GM12878 (cell line): ENCODE measurements around the gene GALT.

Experiments used
- CBFB ChIP-seq: IDR thresholded peaks from 2 replicates; pipeline ENCODE4 v1.6.1; 2016; ENCODE audit warnings: antibody characterized with exemption, low read depth
- CTCF ChIP-seq, 3 experiments: IDR thresholded peaks in 2 of 3; conservative IDR thresholded peaks in 1 of 3; 2 replicates each; pipeline ENCODE4 v1.5.1; 2011; ENCODE audit warnings: low read depth in 3 of 3, low read length in 3 of 3, mild to moderate bottlenecking in 3 of 3, control low read depth in 2 of 3, moderate library complexity in 2 of 3, inconsistent platforms in 1 of 3, mixed read lengths in 1 of 3; ENCODE audit not compliant: control insufficient read depth in 2 of 3, insufficient read depth in 1 of 3; ENCODE audit errors: extremely low read depth in 1 of 3
- HDAC2 ChIP-seq: fragments of 200-600 bp; sonication (generic); IDR thresholded peaks from 2 replicates; pipeline ENCODE4 v1.6.1; 2017
- MXI1 ChIP-seq: fragments of 150-350 bp; IDR thresholded peaks from 2 replicates; pipeline ENCODE4 v1.6.1; 2011; ENCODE audit warnings: low read depth, mild to moderate bottlenecking, inconsistent platforms, low read length, improper control_type of control experiment
- NFYB ChIP-seq: IDR thresholded peaks from 2 replicates; pipeline ENCODE4 v1.6.1; 2011; ENCODE audit warnings: low read depth, mild to moderate bottlenecking, low read length, improper control_type of control experiment, moderate library complexity; ENCODE audit not compliant: insufficient read depth
- NRF1 ChIP-seq: conservative IDR thresholded peaks from 2 replicates; pipeline ENCODE4 v1.6.1; 2011; ENCODE audit warnings: mild to moderate bottlenecking, low read depth, low read length, improper control_type of control experiment
- POLR2A ChIP-seq: IDR thresholded peaks from 2 replicates; pipeline ENCODE4 v1.6.1; 2011; ENCODE audit warnings: low read depth, mild to moderate bottlenecking, low read length
- RAD21 ChIP-seq: IDR thresholded peaks from 2 replicates; pipeline ENCODE4 v1.6.1; 2011; ENCODE audit warnings: mild to moderate bottlenecking, low read depth, low read length, moderate library complexity; ENCODE audit not compliant: insufficient read depth
- RFX5 ChIP-seq: IDR thresholded peaks from 2 replicates; pipeline ENCODE4 v1.6.1; 2011; ENCODE audit warnings: low read depth, low read length, improper control_type of control experiment
- RUNX3 ChIP-seq: IDR thresholded peaks from 2 replicates; pipeline ENCODE4 v1.6.1; 2012; ENCODE audit warnings: low read length, inconsistent platforms
- TAF1 ChIP-seq: IDR thresholded peaks from 2 replicates; pipeline ENCODE4 v1.6.1; 2011; ENCODE audit warnings: mild to moderate bottlenecking, low read depth, low read length, borderline replicate concordance
- ZBTB11 ChIP-seq: fragments of 450-650 bp; formaldehyde crosslinking; IDR thresholded peaks from 2 replicates; pipeline ENCODE4 v1.5.0; 2022; ENCODE audit warnings: mild to moderate bottlenecking, missing genetic modification characterization
- ZBTB40 ChIP-seq: fragments of 450-650 bp; IDR thresholded peaks from 2 replicates; pipeline ENCODE4 v1.6.1; 2016; ENCODE audit warnings: mild to moderate bottlenecking, moderate library complexity, borderline replicate concordance

- no peak for TF ChIP-seq POLR2A
- no peak for TF ChIP-seq NFYB
- no peak for TF ChIP-seq RFX5
- TF ChIP-seq TAF1: no peak
- TF ChIP-seq RAD21: no peak
- no peak for TF ChIP-seq NRF1
- no peak for TF ChIP-seq ZBTB11 (CRISPR knock-in tag)
- no peak for TF ChIP-seq ZBTB40
- no peak for TF ChIP-seq CTCF (IDR thresholded peaks at IDR 0.05 in 2 of 3, conservative IDR thresholded peaks at IDR 0.05 in 1 of 3; ENCODE audit: control insufficient read depth in 2 of 3, extremely low read depth in 1 of 3, insufficient read depth in 1 of 3, low read depth in 3 of 3, low read length in 3 of 3)
- TF ChIP-seq HDAC2: no peak
- TF ChIP-seq CBFB: no peak
- no peak for TF ChIP-seq MXI1
- TF ChIP-seq RUNX3: no peak
Observed at GRCh38 chr9:34669809-34670562, 23.5 kb downstream of the GALT start.
